ENCODE measurements around the gene PHLDB2.

The PHLDB2 gene

GRCh38 chr3:111851511-111851954, 7.5 kb upstream of the PHLDB2 start:
- no peak for DNase-seq (ENCODE audit: low read depth)

- no peak for DNase-seq (ENCODE audit: low read depth)
Observed at GRCh38 chr3:111852540-111852939, 6.5 kb upstream of the PHLDB2 start.

- no peak for DNase-seq (ENCODE audit: low read depth)
Observed at GRCh38 chr3:111853068-111853467, 6.0 kb upstream of the PHLDB2 start.

DNA sequence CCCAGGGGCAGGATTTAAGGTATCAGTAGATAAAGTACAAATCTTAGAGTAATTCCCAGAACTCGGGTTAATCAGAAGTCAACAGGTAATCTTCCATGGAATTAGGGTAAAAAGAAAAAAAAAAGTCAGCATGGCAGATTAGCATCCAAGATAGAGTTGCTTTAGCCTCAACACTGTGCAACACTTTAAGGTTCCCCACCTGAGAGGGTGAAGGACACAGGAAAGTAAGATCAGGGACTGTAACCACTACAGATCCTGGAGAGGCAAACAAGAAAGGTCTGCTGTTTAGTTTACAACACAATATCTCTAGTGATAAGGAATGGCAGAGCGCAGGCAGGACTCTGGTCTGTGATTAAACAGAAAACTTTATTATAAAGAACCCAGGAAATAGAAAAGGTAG, 4.1 kb upstream of the PHLDB2 start:
- no peak for DNase-seq (ENCODE audit: low read depth)

- no peak for DNase-seq (ENCODE audit: low read depth)
Observed at GRCh38 chr3:111856501-111856900, 2.6 kb upstream of the PHLDB2 start.

DNA sequence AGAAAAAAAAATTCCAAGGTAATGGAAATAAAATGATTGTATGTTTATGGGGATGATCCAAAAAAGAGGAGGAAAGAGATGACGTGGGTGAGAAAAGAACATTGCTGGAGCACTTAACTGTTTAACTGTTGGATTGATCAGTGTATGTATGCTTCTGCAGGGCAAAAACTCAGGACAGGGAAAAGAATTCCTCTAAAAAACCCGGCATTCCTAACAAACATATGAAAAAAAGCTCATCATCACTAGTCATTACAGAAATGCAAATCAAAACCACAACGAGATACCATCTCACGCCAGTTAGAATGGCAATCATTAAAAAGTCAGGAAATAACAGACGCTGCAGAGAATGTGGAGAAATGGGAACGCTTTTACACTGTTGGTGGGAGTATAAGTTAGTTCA, 1.6 kb upstream of the PHLDB2 start:
- no peak for DNase-seq (ENCODE audit: low read depth)

- no peak for DNase-seq (ENCODE audit: low read depth)
Observed at GRCh38 chr3:111858642-111859041, 423 bp upstream of the PHLDB2 start.

DNA sequence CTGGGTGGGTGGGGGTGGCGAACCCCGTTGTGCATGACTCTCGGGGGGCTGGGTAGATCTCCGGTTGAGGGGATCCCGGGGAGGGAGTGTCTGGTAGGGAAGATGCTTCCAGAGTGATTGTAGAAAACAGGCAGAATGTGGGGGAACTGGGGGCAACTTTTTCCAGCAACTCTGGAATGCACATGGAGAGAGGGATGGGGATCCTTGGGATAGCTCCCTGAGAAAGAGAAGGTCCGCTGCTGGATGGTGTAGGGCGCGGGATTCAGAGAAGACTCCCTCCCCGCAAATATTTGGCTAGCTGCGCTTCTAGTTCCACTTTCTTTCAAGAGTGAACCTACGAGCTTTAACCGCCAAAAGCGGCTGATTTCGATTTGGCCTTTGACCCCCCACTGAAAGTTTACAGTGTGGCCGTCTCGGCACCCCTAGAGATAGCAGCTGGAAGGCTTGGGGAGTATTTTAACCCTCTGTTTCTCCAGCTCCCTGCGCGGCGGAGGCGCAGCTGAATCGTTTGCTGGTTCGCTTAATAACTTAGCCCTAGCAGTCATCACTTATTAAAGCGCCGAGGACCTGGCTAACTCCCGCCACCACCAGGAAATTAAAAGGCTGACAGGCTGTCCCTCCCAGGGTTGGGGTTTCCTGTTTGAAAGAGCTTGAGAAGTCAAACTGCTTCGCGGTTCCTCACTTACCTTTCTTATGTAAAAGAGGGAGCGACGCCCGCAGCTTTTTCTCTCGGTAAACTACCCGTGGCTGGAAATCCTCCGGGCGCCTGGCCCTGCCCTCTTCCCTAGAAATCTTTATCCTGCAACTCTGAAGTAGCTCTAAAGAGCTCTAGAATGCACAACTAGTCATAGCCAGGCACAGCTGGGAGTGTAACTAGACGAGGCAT, 1.2 kb downstream of the PHLDB2 start:
- DNase-seq (ENCODE audit: low read depth) = peak; percentile 34

GRCh38 chr3:111861391-111861790, 2.3 kb downstream of the PHLDB2 start:
- DNase-seq (ENCODE audit: low read depth) = no peak

DNA sequence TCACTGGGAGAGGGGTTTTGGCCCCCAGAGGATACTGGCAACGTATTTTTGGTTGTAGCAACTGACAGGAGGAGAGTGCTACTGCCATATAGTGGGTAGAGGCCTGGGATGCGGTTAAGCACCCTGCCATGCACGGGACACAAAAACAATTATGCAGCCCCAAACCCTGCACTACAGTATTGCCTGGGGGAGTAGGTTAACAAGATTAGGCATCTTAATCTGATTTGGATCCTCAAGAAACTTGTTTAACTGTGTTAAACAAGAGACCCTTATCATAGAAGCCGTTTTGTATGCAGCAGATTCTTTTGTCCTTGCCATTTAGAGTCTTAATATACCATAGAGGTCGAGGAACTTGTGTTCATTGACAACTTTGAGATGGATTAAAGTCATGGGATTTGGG, 3.4 kb downstream of the PHLDB2 start:
- DNase-seq (ENCODE audit: low read depth) = no peak

GRCh38 chr3:111862974-111863373, 3.9 kb downstream of the PHLDB2 start:
- DNase-seq (ENCODE audit: low read depth) = no peak

- DNase-seq (ENCODE audit: low read depth) = no peak
Observed at GRCh38 chr3:111863942-111864694, 5.1 kb downstream of the PHLDB2 start.

GRCh38 chr3:111864821-111865656, 6.0 kb downstream of the PHLDB2 start:
- no peak for DNase-seq (ENCODE audit: low read depth)

DNA sequence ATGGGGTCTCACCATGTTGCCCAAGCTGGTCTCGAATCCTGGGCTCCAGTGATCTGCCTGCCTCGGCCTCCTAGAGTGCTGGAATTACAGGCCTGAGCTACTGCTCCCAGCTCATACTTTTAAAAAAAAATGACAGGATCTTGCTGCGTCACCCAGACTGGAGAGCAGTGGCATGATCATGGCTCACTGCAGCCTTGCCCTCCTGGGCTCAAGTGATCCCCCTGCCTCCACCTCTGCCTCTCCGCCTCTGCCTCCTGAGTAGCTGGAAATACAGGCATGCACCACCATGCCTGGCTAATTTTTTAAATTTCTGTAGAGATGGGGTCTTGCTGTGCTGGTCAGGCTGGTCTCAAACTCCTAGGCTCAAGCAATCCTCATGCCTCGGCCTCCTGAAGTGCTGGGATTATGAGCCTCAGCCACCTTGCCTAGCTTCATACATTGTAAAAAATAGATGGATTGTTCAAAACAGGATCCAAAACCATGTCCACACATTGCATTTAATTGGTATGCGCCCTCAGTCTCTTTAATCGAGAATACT, 8.9 kb downstream of the PHLDB2 start:
- DNase-seq (ENCODE audit: low read depth) = no peak

- DNase-seq (ENCODE audit: low read depth) = no peak
Observed at GRCh38 chr3:111870620-111871019, 11.6 kb downstream of the PHLDB2 start.

- DNase-seq (ENCODE audit: low read depth) = no peak
Observed at GRCh38 chr3:111871809-111872623, 13.0 kb downstream of the PHLDB2 start.

- no peak for DNase-seq (ENCODE audit: low read depth)
Observed at GRCh38 chr3:111872979-111873378, 13.9 kb downstream of the PHLDB2 start.

DNA sequence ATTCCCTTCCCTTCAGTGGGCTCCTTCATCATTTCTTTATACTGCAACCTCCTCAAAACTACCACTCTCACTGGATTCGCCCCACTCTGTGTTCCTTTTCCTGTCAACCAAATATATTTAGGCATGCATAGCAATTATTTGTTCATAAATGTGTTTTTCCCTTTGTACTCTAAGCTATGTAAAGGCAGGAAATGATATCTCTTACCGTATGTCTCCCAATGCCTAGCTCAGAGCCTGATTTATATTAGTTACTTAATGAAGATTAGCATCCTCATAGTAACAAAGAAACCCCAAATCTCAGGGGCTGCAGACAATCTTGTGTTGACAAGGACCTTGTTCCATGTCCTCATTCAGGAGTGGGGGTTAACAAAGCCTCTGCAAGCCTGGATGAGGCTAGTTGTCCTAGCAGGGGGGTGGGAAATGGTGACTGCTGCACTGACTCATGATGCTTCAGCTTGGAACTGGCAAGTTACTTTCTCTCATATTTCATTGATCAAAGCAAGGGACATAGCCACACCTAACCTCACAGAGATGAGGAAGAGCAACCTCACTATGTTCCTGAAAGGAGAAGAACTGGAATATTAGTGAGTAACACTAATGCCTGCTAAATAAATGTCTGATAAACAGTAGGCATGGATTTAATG, 15.2 kb downstream of the PHLDB2 start:
- DNase-seq (ENCODE audit: low read depth) = no peak

DNA sequence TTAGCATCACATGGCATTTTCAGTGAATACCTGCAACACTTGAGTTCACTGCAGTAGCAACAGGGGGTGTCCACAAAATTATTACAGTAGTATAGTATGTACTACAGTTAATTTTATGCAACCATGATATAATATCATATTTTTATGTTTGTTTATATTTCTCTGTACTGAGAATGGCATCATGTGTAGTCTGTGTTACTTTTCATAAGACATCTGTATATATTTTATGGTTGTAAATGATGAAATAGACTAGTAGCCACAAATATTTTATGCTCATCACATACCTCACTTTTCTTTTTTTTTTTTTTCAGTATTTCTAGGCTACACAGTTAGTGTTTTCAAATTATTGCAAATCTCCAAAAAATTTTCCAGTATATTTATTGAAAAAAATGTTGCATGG, 22.4 kb downstream of the PHLDB2 start:
- DNase-seq (ENCODE audit: low read depth) = no peak

DNA sequence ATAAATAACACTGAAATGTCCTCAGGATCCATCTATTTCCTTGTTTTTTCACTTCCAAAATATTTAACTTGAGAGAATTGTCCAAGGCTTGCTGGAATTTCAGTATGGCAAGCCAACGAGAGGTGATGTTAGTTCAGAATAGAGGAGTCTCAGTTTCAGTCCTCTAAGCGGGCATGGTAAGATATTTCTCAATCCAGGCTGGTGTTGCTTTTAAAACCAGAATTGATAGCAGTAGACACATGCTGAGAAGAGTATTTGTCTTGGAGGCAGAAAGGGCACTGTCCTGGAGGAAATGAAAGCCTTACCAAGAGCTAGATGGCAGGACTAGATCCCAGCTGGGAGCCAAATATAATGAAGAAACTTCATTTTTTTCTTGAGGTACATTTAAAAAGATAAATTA, 23.1 kb downstream of the PHLDB2 start:
- no peak for DNase-seq (ENCODE audit: low read depth)

DNA sequence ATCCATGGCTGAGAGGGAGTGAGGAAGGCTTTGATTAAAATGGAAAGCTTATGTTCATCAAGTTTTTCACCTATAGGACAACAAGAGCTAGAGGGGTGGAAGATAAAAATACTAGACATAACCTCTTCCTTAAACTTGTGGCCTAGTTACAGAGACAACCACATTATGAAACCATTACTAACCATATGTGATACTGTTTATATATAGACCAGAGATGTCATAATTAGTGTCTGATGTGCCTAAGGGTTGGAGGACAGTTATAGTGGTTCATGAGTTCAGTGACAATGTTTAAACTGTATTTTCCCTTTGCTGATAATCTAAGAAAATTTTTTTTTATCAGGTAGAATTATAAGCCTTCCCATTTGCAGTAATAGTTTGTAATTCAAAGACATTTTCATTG, 23.7 kb downstream of the PHLDB2 start:
- no peak for DNase-seq (ENCODE audit: low read depth)
